Measurements from ENCODE around the gene CDC14B.

Gene CDC14B

GRCh38 chr9:96559339-96559943 lies 60.2 kb downstream of the CDC14B start:
- no peaks in the 10 kb centered on the region for H3K36me3 ChIP-seq (ENCODE audit: low read length)
- no peaks in the 10 kb centered on the region for H3K9me3 ChIP-seq (ENCODE audit: insufficient read depth, low read length)
- no peaks in the 10 kb centered on the region for H3K9me2 ChIP-seq (replicated peaks; ENCODE audit: insufficient read depth, low read length)
- no peak for TF ChIP-seq EZH2phosphoT487 (conservative IDR thresholded peaks at IDR 0.05; ENCODE audit: low read length)
- TF ChIP-seq CTCF (IDR thresholded peaks at IDR 0.05; ENCODE audit: insufficient read depth, low read length, poor library complexity, severe bottlenecking) = no peak
- H3K4me3 ChIP-seq (ENCODE audit: insufficient read depth, low read length, poor library complexity, severe bottlenecking) = no peak overlapping the region
- H3K27ac ChIP-seq (ENCODE audit: low read depth, low read length) = no peak overlapping the region
- no peak overlapping the region for H3K4me2 ChIP-seq (ENCODE audit: low read depth, low read length, poor library complexity, severe bottlenecking)
- H4K20me1 ChIP-seq (ENCODE audit: low read depth, low read length) = no peaks in the 10 kb centered on the region
- no peaks in the 10 kb centered on the region for H3F3A ChIP-seq (ENCODE audit: insufficient read depth)
- no peaks in the 10 kb centered on the region for H3K79me2 ChIP-seq (ENCODE audit: insufficient read depth, low read length)
- H2AFZ ChIP-seq (ENCODE audit: low read depth, low read length, severe bottlenecking) = no peak overlapping the region
- no peaks in the 10 kb centered on the region for H3K27me3 ChIP-seq (ENCODE audit: low read length)
- H3K9ac ChIP-seq (ENCODE audit: low read length) = no peak overlapping the region

DNA sequence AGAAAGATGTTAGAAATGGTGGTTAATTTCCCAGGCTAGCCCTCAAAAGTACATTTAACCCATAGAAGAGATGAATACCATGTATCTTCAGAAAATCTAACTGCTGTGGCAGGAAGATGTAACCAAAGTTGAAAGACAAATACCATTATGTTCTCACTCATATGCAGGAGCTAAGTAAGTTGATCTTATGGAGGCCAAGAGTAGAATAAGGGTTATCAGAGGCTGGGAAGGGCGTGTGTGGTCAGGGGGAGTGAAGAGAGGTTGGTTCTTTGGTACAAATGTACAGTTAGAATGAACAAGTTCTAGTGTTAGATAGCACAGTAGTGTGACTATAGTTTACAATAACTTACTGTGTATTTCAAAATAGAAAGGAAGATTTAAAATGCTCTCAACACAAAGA lies 61.7 kb downstream of the CDC14B start:
- Histone ChIP-seq H4K20me1 (ENCODE audit: low read depth, low read length) (no peaks in the 10 kb centered on the region), H3K4me3 (ENCODE audit: insufficient read depth, low read length, poor library complexity, severe bottlenecking) (no peak overlapping the region), H3K27ac (ENCODE audit: low read depth, low read length) (no peak overlapping the region), H3K4me2 (ENCODE audit: low read depth, low read length, poor library complexity, severe bottlenecking) (no peak overlapping the region), H3K9me2 (replicated peaks; ENCODE audit: insufficient read depth, low read length) (no peaks in the 10 kb centered on the region), H3K79me2 (ENCODE audit: insufficient read depth, low read length) (no peaks in the 10 kb centered on the region), H3F3A (ENCODE audit: insufficient read depth) (no peaks in the 10 kb centered on the region), H3K36me3 (ENCODE audit: low read length) (no peaks in the 10 kb centered on the region), H3K9me3 (ENCODE audit: insufficient read depth, low read length) (no peaks in the 10 kb centered on the region), H3K27me3 (ENCODE audit: low read length) (no peaks in the 10 kb centered on the region), H2AFZ (ENCODE audit: low read depth, low read length, severe bottlenecking) (no peak overlapping the region), H3K9ac (ENCODE audit: low read length) (no peak overlapping the region)
- TF ChIP-seq EZH2phosphoT487 (conservative IDR thresholded peaks at IDR 0.05; ENCODE audit: low read length) (no peak), CTCF (IDR thresholded peaks at IDR 0.05; ENCODE audit: insufficient read depth, low read length, poor library complexity, severe bottlenecking) (no peak)

DNA sequence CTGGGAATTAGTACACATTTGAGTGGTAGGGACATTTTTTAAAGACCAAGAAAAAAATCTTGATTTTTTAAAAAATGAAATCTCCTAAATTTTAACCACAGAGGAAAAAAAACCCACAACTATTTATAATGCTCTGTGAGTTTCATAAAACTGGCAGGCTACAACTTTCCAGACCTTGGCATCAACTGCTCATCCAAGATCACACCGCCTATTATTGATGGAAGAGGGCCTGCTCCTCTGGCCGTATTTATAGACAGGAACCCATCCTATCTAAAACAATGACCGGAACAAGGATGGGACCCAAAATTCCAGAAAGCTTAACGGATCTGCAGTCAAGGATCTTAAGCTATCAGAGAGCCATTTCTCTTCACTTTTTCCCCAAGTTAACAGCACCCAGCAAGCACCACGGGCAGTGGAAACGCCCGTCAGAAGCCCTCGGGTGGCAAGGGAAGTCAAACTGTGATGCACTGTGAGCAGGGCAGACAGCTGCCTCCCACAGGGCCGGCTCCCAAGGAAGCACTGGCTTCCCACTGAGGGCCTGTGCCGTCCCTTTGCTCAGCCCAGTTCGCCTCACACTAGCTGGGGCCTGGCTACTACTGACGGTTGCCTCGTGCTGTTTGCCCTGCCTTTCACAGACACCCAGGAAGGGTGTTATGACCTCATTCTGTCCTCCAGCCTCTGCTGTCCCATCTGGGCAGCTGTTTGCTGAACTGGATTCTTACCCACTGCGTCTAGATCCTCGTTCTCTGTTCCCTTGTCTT lies 62.8 kb downstream of the CDC14B start:
- Histone ChIP-seq H3K36me3 (ENCODE audit: low read length) (no peaks in the 10 kb centered on the region), H3K79me2 (ENCODE audit: insufficient read depth, low read length) (no peaks in the 10 kb centered on the region), H3K4me2 (ENCODE audit: low read depth, low read length, poor library complexity, severe bottlenecking) (no peak overlapping the region), H2AFZ (ENCODE audit: low read depth, low read length, severe bottlenecking) (no peak overlapping the region), H3K27me3 (ENCODE audit: low read length) (no peaks in the 10 kb centered on the region), H4K20me1 (ENCODE audit: low read depth, low read length) (no peaks in the 10 kb centered on the region), H3K9ac (ENCODE audit: low read length) (no peak overlapping the region), H3K9me2 (replicated peaks; ENCODE audit: insufficient read depth, low read length) (no peaks in the 10 kb centered on the region), H3K27ac (ENCODE audit: low read depth, low read length) (no peak overlapping the region), H3F3A (ENCODE audit: insufficient read depth) (no peaks in the 10 kb centered on the region), H3K9me3 (ENCODE audit: insufficient read depth, low read length) (no peaks in the 10 kb centered on the region), H3K4me3 (ENCODE audit: insufficient read depth, low read length, poor library complexity, severe bottlenecking) (no peak overlapping the region)
- TF ChIP-seq CTCF (IDR thresholded peaks at IDR 0.05; ENCODE audit: insufficient read depth, low read length, poor library complexity, severe bottlenecking) = no peak
- no peak for TF ChIP-seq EZH2phosphoT487 (conservative IDR thresholded peaks at IDR 0.05; ENCODE audit: low read length)
